HCT116 (cell line): ENCODE measurements around the gene SLC4A2. TPM values are rescaled to one million over a fixed set of nuclear protein-coding genes. Genes with fewer than 3 reads are reported as not detected.

Experiments used
- ATAC-seq: fragments of 200-7000 bp; cut with Tn5 transposase; 2 replicates; pipeline ENCODE4 v1.9.1; 2020; ENCODE audit warnings: mild to moderate bottlenecking, moderate library complexity
- BruUV-seq: library from RNA; stranded (reverse); fragments of 400-500 nt; replicated peaks from 2 replicates; lab custom pipeline; 2021; lab: Mats Ljungman, UMichigan
- CTCF ChIA-PET: fragments of 300-600 bp; sonication (Branson Sonifier 250); formaldehyde crosslinking; loops from one replicate; lab custom pipeline; 2021; ENCODE audit warnings: antibody characterized with exemption; lab: Charles Lee
- POLR2A ChIA-PET: fragments of 300-600, 350-600 bp; sonication (Branson Sonifier 250); formaldehyde crosslinking; loops from one replicate; lab custom pipeline; 2021; ENCODE audit warnings: antibody characterized with exemption; lab: Charles Lee
- RAD21 ChIA-PET, 2 experiments: fragments of 300-600 bp; sonication (Branson Sonifier 250); formaldehyde crosslinking; loops; one replicate each; lab custom pipeline; 2023; ENCODE audit warnings: low total read pairs in 2 of 2; ENCODE audit not compliant: uncharacterized antibody in 2 of 2, unreplicated experiment in 2 of 2, low non-redundant PET in 1 of 2; lab: Charles Lee
- DNase-seq: peaks from one replicate; pipeline ENCODE4 v3.0.0-alpha.2; 2010; ENCODE audit warnings: low read depth, low spot score
- H2AFZ ChIP-seq: fragments of 200-600 bp; shearing (Covaris generic), sonication (generic); 2 replicates; pipeline ENCODE4 v1.6.1; 2017; ENCODE audit warnings: low read depth, mixed run types, mixed read lengths, antibody characterized with exemption, low read length; ENCODE audit not compliant: poor library complexity, severe bottlenecking
- H3K27ac ChIP-seq: 2 replicates; pipeline ENCODE4 v1.5.1; 2012; ENCODE audit warnings: low read depth, low read length
- H3K27me3 ChIP-seq: fragments of 200-600 bp; sonication (generic); 2 replicates; pipeline ENCODE4 v1.6.1; 2016; ENCODE audit warnings: mixed run types, low read length, mixed read lengths; ENCODE audit not compliant: insufficient read depth
- H3K36me3 ChIP-seq, 2 experiments: fragments of 200-500 bp in 1 of 2; fragments of 200-600 bp in 1 of 2; sonication (Bioruptor generic) in 1 of 2; sonication (generic) in 1 of 2; 2 replicates each; pipeline versions ENCODE4 v1.5.1 to v1.6.1; 2014 to 2016; ENCODE audit warnings: low read length in 2 of 2, inconsistent platforms in 1 of 2, mixed read lengths in 1 of 2, mixed run types in 1 of 2; ENCODE audit not compliant: insufficient read depth in 2 of 2, control insufficient read depth in 1 of 2
- H3K4me1 ChIP-seq, 2 experiments: fragments of 200-600 bp in 1 of 2; sonication (generic) in 1 of 2; 2 replicates each; pipeline versions ENCODE4 v1.5.1 to v1.6.1; 2012 to 2017; ENCODE audit warnings: low read length in 2 of 2, inconsistent platforms in 1 of 2, mild to moderate bottlenecking in 1 of 2, mixed read lengths in 1 of 2, mixed run types in 1 of 2, moderate library complexity in 1 of 2; ENCODE audit not compliant: insufficient read depth in 2 of 2, control insufficient read depth in 1 of 2
- H3K4me2 ChIP-seq: fragments of 200-600 bp; sonication (generic); 2 replicates; pipeline ENCODE4 v1.6.1; 2017; ENCODE audit warnings: mixed run types, low read length, mixed read lengths
- H3K4me3 ChIP-seq, 2 experiments: fragments of 200-600 bp in 1 of 2; sonication (generic) in 1 of 2; replicated peaks in 1 of 2; 2 replicates each; pipeline ENCODE4 v1.5.1; 2011 to 2016; ENCODE audit warnings: low read length in 2 of 2, control low read depth in 1 of 2, low read depth in 1 of 2, mild to moderate bottlenecking in 1 of 2, mixed read lengths in 1 of 2, mixed run types in 1 of 2
- H3K79me2 ChIP-seq: fragments of 200-600 bp; sonication (generic); 2 replicates; pipeline ENCODE4 v1.6.1; 2017; ENCODE audit warnings: mild to moderate bottlenecking, mixed run types, low read length, moderate library complexity, mixed read lengths; ENCODE audit not compliant: insufficient read depth
- H3K9ac ChIP-seq: fragments of 200-600 bp; sonication (generic); 2 replicates; pipeline ENCODE4 v1.6.1; 2016; ENCODE audit warnings: low read length, mixed read lengths
- H3K9me2 ChIP-seq: fragments of 200-600 bp; sonication (generic), shearing (Covaris generic); 2 replicates; pipeline ENCODE4 v1.6.1; 2017; ENCODE audit warnings: mixed run types, mild to moderate bottlenecking, moderate library complexity; ENCODE audit not compliant: insufficient read depth
- H3K9me3 ChIP-seq, 2 experiments: fragments of 200-500 bp in 1 of 2; fragments of 200-600 bp in 1 of 2; sonication (Bioruptor generic) in 1 of 2; sonication (generic) in 1 of 2; 2 replicates each; pipeline ENCODE4 v1.6.1; 2014 to 2017; ENCODE audit warnings: low read length in 2 of 2, mixed read lengths in 2 of 2, inconsistent platforms in 1 of 2, low read depth in 1 of 2, mild to moderate bottlenecking in 1 of 2, mixed run types in 1 of 2, moderate library complexity in 1 of 2; ENCODE audit not compliant: control insufficient read depth in 1 of 2, insufficient read depth in 1 of 2
- H4K20me1 ChIP-seq: fragments of 200-600 bp; sonication (generic), shearing (Covaris generic); 2 replicates; pipeline ENCODE4 v1.6.1; 2017; ENCODE audit warnings: mixed run types, mild to moderate bottlenecking, moderate library complexity; ENCODE audit not compliant: insufficient read depth
- CEBPB ChIP-seq: IDR thresholded peaks from 2 replicates; pipeline ENCODE4 v1.6.1; 2012; ENCODE audit warnings: low read depth
- EGR1 ChIP-seq: IDR thresholded peaks from 2 replicates; pipeline ENCODE4 v1.6.1; 2012; ENCODE audit warnings: low read depth
- EZH2phosphoT487 ChIP-seq: fragments of 200-600 bp; IDR thresholded peaks from 2 replicates; pipeline ENCODE4 v1.6.1; 2018; ENCODE audit warnings: antibody characterized with exemption, borderline replicate concordance
- RAD21 ChIP-seq: IDR thresholded peaks from 2 replicates; pipeline ENCODE4 v1.6.1; 2012; ENCODE audit warnings: low read depth, mild to moderate bottlenecking
- REST ChIP-seq: IDR thresholded peaks from 2 replicates; pipeline ENCODE4 v1.6.1; 2012; ENCODE audit warnings: low read depth
- SP1 ChIP-seq: IDR thresholded peaks from 2 replicates; pipeline ENCODE4 v1.6.1; 2012; ENCODE audit warnings: low read depth
- TCF7L2 ChIP-seq: IDR thresholded peaks from 2 replicates; pipeline ENCODE4 v1.7.0; 2011; ENCODE audit warnings: borderline replicate concordance, inconsistent platforms; ENCODE audit not compliant: insufficient read depth, insufficient read length; ENCODE audit errors: extremely low read depth
- YY1 ChIP-seq: IDR thresholded peaks from 2 replicates; pipeline ENCODE4 v1.6.1; 2011; ENCODE audit warnings: low read length, low read depth, moderate library complexity, mild to moderate bottlenecking; ENCODE audit not compliant: insufficient replicate concordance; ENCODE audit errors: extremely low read depth
- ZFX ChIP-seq: fragments of 450-650 bp; IDR thresholded peaks from 2 replicates; pipeline ENCODE4 v1.6.1; 2017
- intact Hi-C: fragments of 100-400 bp; cut with micrococcal nuclease; formaldehyde crosslinking; loops from 2 replicates; pipeline ENCODE4 v1.10.0; 2022
- total RNA-seq: library from RNA; stranded (reverse); gene quantifications from one replicate; pipeline ENCODE4 v1.2.1, GENCODE V29; 2021; ENCODE audit not compliant: unreplicated experiment

The SLC4A2 gene
- total RNA-seq, 1 experiment from 2014 or later: 240 TPM

DNA sequence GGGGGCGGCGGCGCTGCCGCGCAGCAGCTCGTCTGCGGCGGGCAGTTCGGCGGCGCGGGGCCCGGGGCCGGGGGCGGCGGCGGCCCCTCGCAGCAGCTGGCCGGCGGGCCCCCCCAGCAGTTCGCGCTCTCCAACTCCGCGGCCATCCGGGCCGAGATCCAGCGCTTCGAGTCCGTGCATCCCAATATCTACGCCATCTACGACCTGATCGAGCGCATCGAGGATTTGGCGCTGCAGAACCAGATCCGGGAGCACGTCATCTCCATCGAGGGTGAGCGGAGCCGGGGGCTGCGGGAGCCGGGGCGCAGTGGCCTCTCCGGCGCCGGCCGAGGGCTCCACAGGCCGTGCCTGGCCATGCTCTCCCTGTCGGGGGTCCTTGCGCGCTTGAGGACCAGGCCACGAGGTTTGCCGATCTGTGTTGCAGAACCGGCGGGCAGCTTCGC lies 27.4 kb downstream of the SLC4A2 start:
- H3K36me3 ChIP-seq: peaks cover 0 to 12% of the 10 kb centered on the region in 2 experiments; a peak in 1 of 4 replicates
- no peaks in the 10 kb centered on the region for H3K9me3 ChIP-seq
- POLR2A ChIA-PET: no interaction called here
- ATAC-seq: no peak
- no peak overlapping the region for H2AFZ ChIP-seq
- TF ChIP-seq TCF7L2: no peak
- TF ChIP-seq RAD21: no peak
- no peak for TF ChIP-seq ZFX
- no peak for TF ChIP-seq EZH2phosphoT487
- no peak for TF ChIP-seq YY1
- no peak for TF ChIP-seq EGR1
- TF ChIP-seq REST: no peak
- no peak for TF ChIP-seq SP1
- TF ChIP-seq CEBPB: no peak
- H3K9ac ChIP-seq: peak overlapping the region; percentile 94
- H3K4me2 ChIP-seq: peak overlapping the region; percentile 93
- peak overlapping the region; percentile 90 for H3K27ac ChIP-seq
- RAD21 ChIA-PET: interaction anchor here in 1 of 2 experiments (0.6 kb wide), 1 partner anchor 81 kb away, joined by 5 read pairs; no protein-coding TSS in a partner anchor
- peaks cover 65% of the 10 kb centered on the region for H3K79me2 ChIP-seq
- CTCF ChIA-PET: no interaction called here
- H4K20me1 ChIP-seq: no peaks in the 10 kb centered on the region; the same call in 1 of the 2 replicates
- no peak for DNase-seq
- H3K9me2 ChIP-seq: no peaks in the 10 kb centered on the region
- H3K4me3 ChIP-seq: peak overlapping the region; percentile 90 to 98
- H3K27me3 ChIP-seq: no peaks in the 10 kb centered on the region
- BruUV-seq: no TSS peak
- intact Hi-C loops: no loop called here
- peaks cover 23 to 43% of the 10 kb centered on the region in 2 experiments for H3K4me1 ChIP-seq
